NT2/D1 (cell line): ENCODE measurements around the gene TP53I13.

ENCODE experiments used
- DNase-seq: peaks from one replicate; pipeline ENCODE4 v3.0.0-alpha.2; 2011; ENCODE audit warnings: low read depth, low spot score
- H3K27me3 ChIP-seq: 2 replicates; pipeline ENCODE4 v1.6.0; 2011; ENCODE audit warnings: mild to moderate bottlenecking; ENCODE audit not compliant: insufficient read length, insufficient read depth
- H3K36me3 ChIP-seq: 2 replicates; pipeline ENCODE4 v1.6.1; 2011; ENCODE audit warnings: mild to moderate bottlenecking, low read length, mixed read lengths; ENCODE audit not compliant: insufficient read depth, insufficient read length
- H3K4me1 ChIP-seq: 2 replicates; pipeline ENCODE4 v1.5.1; 2011; ENCODE audit not compliant: insufficient read depth, insufficient read length
- H3K4me3 ChIP-seq: 2 replicates; pipeline ENCODE4 v1.5.1; 2011; ENCODE audit warnings: low read depth; ENCODE audit not compliant: insufficient read length
- H3K9ac ChIP-seq: 2 replicates; pipeline ENCODE4 v1.6.0; 2011; ENCODE audit warnings: low read depth; ENCODE audit not compliant: insufficient read length
- H3K9me3 ChIP-seq: 2 replicates; pipeline ENCODE4 v1.5.1; 2011; ENCODE audit warnings: mild to moderate bottlenecking, low read length; ENCODE audit not compliant: insufficient read depth
- SUZ12 ChIP-seq: IDR thresholded peaks from 2 replicates; pipeline ENCODE4 v1.6.1; 2011; ENCODE audit not compliant: insufficient read length, insufficient read depth; ENCODE audit errors: extremely low read depth
- YY1 ChIP-seq: IDR thresholded peaks from 2 replicates; pipeline ENCODE4 v1.6.1; 2011; ENCODE audit not compliant: insufficient read length, insufficient read depth
- ZNF274 ChIP-seq: IDR thresholded peaks from 2 replicates; pipeline ENCODE4 v1.6.1; 2011; ENCODE audit warnings: mild to moderate bottlenecking, low read depth, low read length

TP53I13 gene

GRCh38 chr17:29588562-29589411 lies 20.3 kb downstream of the TP53I13 start:
- H3K9ac ChIP-seq, result peak overlapping the region; percentile 80
- no peak for DNase-seq
- H3K27me3 ChIP-seq, result peaks cover 29% of the 10 kb centered on the region
- H3K4me1 ChIP-seq, result peaks cover 26% of the 10 kb centered on the region
- TF ChIP-seq ZNF274, result no peak
- H3K36me3 ChIP-seq, result no peaks in the 10 kb centered on the region
- peak overlapping the region; percentile 73 for H3K4me3 ChIP-seq
- H3K9me3 ChIP-seq, result no peaks in the 10 kb centered on the region

GRCh38 chr17:29589524-29590410 lies 21.3 kb downstream of the TP53I13 start, which contains the start of gene GIT1:
Gene GIT1, minus strand, starts transcription at chr17:29589648. Its CDS starts 270 bp downstream, at chr17:29589378.
- Histone ChIP-seq H3K4me1 (peaks cover 30% of the 10 kb centered on the region), H3K9ac (peak within 1 kb of the TSS; percentile 80), H3K4me3 (peak within 1 kb of the TSS; percentile 73), H3K36me3 (no peaks in the 10 kb centered on the region), H3K27me3 (peaks cover 38% of the 10 kb centered on the region), H3K9me3 (no peaks in the 10 kb centered on the region)
- DNase-seq, result no peak
- TF ChIP-seq YY1 (no peak), ZNF274 (no peak), SUZ12 (no peak)

GRCh38 chr17:29590411-29591145 lies 22.1 kb downstream of the TP53I13 start:
- TF ChIP-seq ZNF274 (no peak), YY1 (no peak), SUZ12 (no peak)
- Histone ChIP-seq H3K4me3 (peak overlapping the region; percentile 45), H3K9me3 (no peaks in the 10 kb centered on the region), H3K27me3 (peaks cover 38% of the 10 kb centered on the region), H3K4me1 (peaks cover 27% of the 10 kb centered on the region), H3K9ac (peak overlapping the region; percentile 76), H3K36me3 (no peaks in the 10 kb centered on the region)
- DNase-seq, result no peak

GRCh38 chr17:29591146-29591736 lies 22.7 kb downstream of the TP53I13 start:
- Histone ChIP-seq H3K4me1 (peaks cover 31% of the 10 kb centered on the region), H3K9me3 (no peaks in the 10 kb centered on the region)

GRCh38 chr17:29591737-29592608 lies 23.5 kb downstream of the TP53I13 start:
- no peaks in the 10 kb centered on the region for H3K36me3 ChIP-seq
- no peak for DNase-seq
- peak overlapping the region; percentile 76 for H3K9ac ChIP-seq
- no peaks in the 10 kb centered on the region for H3K9me3 ChIP-seq
- peaks cover 36% of the 10 kb centered on the region for H3K4me1 ChIP-seq
- peaks cover 36% of the 10 kb centered on the region for H3K27me3 ChIP-seq
- H3K4me3 ChIP-seq, result peak overlapping the region; percentile 45
- TF ChIP-seq ZNF274 (no peak), SUZ12 (no peak), YY1 (no peak)

More at GRCh38 chr17:29591146-29591736, 22.7 kb downstream of the TP53I13 start:
- no peak for DNase-seq
- no peak for TF ChIP-seq SUZ12
- Histone ChIP-seq H3K36me3 (no peaks in the 10 kb centered on the region), H3K9ac (peak overlapping the region; percentile 76), H3K4me3 (peak overlapping the region; percentile 45), H3K27me3 (peaks cover 38% of the 10 kb centered on the region)

GRCh38 chr17:29592850-29593551 lies 24.5 kb downstream of the TP53I13 start, which contains the start of gene ANKRD13B:
Gene ANKRD13B, plus strand, starts transcription at chr17:29593132. Its CDS starts 490 bp downstream, at chr17:29593622.
- no peak for DNase-seq

More at GRCh38 chr17:29592850-29593551, 24.5 kb downstream of the TP53I13 start, which contains the start of gene ANKRD13B:
- TF ChIP-seq SUZ12 (no peak), YY1 (no peak), ZNF274 (no peak)
- Histone ChIP-seq H3K4me3 (peak within 1 kb of the TSS; percentile 40), H3K9ac (no peak within 1 kb of the TSS), H3K36me3 (no peaks in the 10 kb centered on the region), H3K27me3 (peaks cover 32% of the 10 kb centered on the region), H3K9me3 (no peaks in the 10 kb centered on the region), H3K4me1 (peaks cover 39% of the 10 kb centered on the region)
